Heart right ventricle (tissue), 16 donors: Measurements from ENCODE around the gene IL18R1. TPM values are rescaled to one million over a fixed set of nuclear protein-coding genes. Genes with fewer than 3 reads are reported as not detected.
A peak's percentile ranks its signal among the peaks of the same experiment; 100 is the strongest.

Experiments
- ATAC-seq, 8 donors: fragments of 200-7000 bp; cut with Tn5 transposase; one replicate each; pipeline ENCODE4 v1.9.1; 2020; ENCODE audit warnings: mild to moderate bottlenecking in 8 of 8, moderate library complexity in 8 of 8, moderate number of reproducible peaks in 1 of 8
- DNase-seq, 2 donors: peaks; one replicate each; pipeline ENCODE4 v3.0.0-alpha.2; 2020
- H3K27ac ChIP-seq, 10 donors: fragments of 200-600 bp; sonication (generic) in 2 of 10; one replicate each; pipeline versions ENCODE4 v1.5.0 to v1.8.0; 2020 to 2022; ENCODE audit warnings: mild to moderate bottlenecking in 3 of 10
- H3K27me3 ChIP-seq, 7 donors: fragments of 200-600 bp; one replicate each; pipeline ENCODE4 v1.8.0; 2021 to 2022; ENCODE audit warnings: mild to moderate bottlenecking in 2 of 7
- H3K36me3 ChIP-seq, 9 donors: fragments of 200-600 bp; sonication (generic) in 1 of 9; one replicate each; pipeline versions ENCODE4 v1.5.0 to v1.8.0; 2020 to 2022; ENCODE audit warnings: mild to moderate bottlenecking in 2 of 9
- H3K4me1 ChIP-seq, 9 donors: fragments of 200-600 bp; sonication (generic) in 1 of 9; one replicate each; pipeline versions ENCODE4 v1.5.0 to v1.8.0; 2020 to 2022; ENCODE audit warnings: mild to moderate bottlenecking in 4 of 9
- H3K4me3 ChIP-seq, 10 donors: fragments of 200-600 bp; sonication (generic) in 2 of 10; one replicate each; pipeline versions ENCODE4 v1.5.0 to v1.8.0; 2020 to 2022; ENCODE audit warnings: mild to moderate bottlenecking in 7 of 10, moderate library complexity in 2 of 10
- H3K9me3 ChIP-seq, 11 donors: fragments of 200-600 bp in 10 of 11; sonication (generic) in 2 of 11; one replicate each; pipeline versions ENCODE4 v1.5.0 to v1.8.0; 2013 to 2022; ENCODE audit warnings: mild to moderate bottlenecking in 2 of 11, control low read depth in 1 of 11, moderate library complexity in 1 of 11
- CTCF ChIP-seq, 9 donors: fragments of 200-600 bp; sonication (generic) in 2 of 9; IDR thresholded peaks; one replicate each; pipeline versions ENCODE4 v1.5.0 to v1.8.0; 2021 to 2022; ENCODE audit warnings: antibody characterized with exemption in 9 of 9, mild to moderate bottlenecking in 5 of 9, moderate library complexity in 1 of 9
- WGBS, 2 donors: extraction: QIAGEN DNeasy Blood & Tissue Kit; methylation state at CpG; one replicate each; pipeline ENCODE4 v1.1.7; 2013; ENCODE audit warnings: inconsistent platforms in 1 of 2; 5-methylcytosine and 5-hydroxymethylcytosine counted together
- intact Hi-C, 10 donors: fragments of 100-400 bp; cut with DNase I; formaldehyde crosslinking; loops; one replicate each; pipeline versions ENCODE4 v1.11.1 to v1.14.2; 2022
- polyA plus RNA-seq, 2 donors: library from polyadenylated mRNA; stranded (reverse); fragments of 200-250 nt; gene quantifications; one replicate each; pipeline ENCODE4 v1.2.3, GENCODE V29; 2013
- total RNA-seq, 10 donors: library from RNA; stranded (reverse); fragmentation: NEBNext Ultra II Directional in 3 of 10; extraction: Animal tissue kit (Norgen Biotek cat#: 25700) in 3 of 10; gene quantifications; one replicate each; pipeline versions ENCODE4 v1.2.1 to v1.2.4, GENCODE V29; 2021 to 2023
- donor health status: Arrhythmogenic right ventricular cardiomyopathy.
- donor health status: ischemic (EF 13 %, LVEDD 7.1; RV severe dilation, severe dysfunction).
- donor health status: healthy with polysubstance abuse.
- donor health status: DM: no; HTN: yes; CAD: no.
- donor health status: DM: no; HTN: no; CAD: no.
- donor health status: ischemic (EF 25% LVEDD 6.9; RV normal size, moderate dysfunction).
- donor health status: ischemic (EF 25% LVEDD 5.7; RV mildly dilated, moderate dysfunction).
- donor health status: healthy.
- donor health status: DM: yes; HTN: yes; CAD: no.
- donor health status: Ischemic cardiomyopathy.
- donor health status: ischemic (EF 35%, LVEDD 5.7; RV mildly dilated, moderate dysfunction).
- donor health status: nonischemic (EF 11% LVEDD 7.7; RV severe dilation, severe dysfunction).
- donor health status: DM: yes; HTN: yes; CAD: no.
- donor health status: PGD.
- donor health status: ischemic (EF 29% LVEDD 5.4; RV normal size, mild dysfunction).
- donor health status: nonischemic (EF 23%, LVEDD 6.1; RV moderate dilation, normal function).

The IL18R1 gene
- total and polyA plus RNA-seq, 12 donors: 0.06 to 4.9 (median 1.2) TPM

GRCh38 chr2:102344397-102344796 is 11.2 kb upstream of the IL18R1 start:
- TF ChIP-seq CTCF (IDR thresholded peaks at IDR 0.05): no peak
- no peak overlapping the region for H3K27ac ChIP-seq
- peaks cover 0 to 4% (median 0%) of the 10 kb centered on the region in 9 donors for H3K4me1 ChIP-seq
- H3K9me3 ChIP-seq: no peaks in the 10 kb centered on the region
- H3K4me3 ChIP-seq: no peak overlapping the region
- no peaks in the 10 kb centered on the region for H3K36me3 ChIP-seq
- DNase-seq (no peak), ATAC-seq (no peak)
- intact Hi-C loops: loop anchor here in 2 of 10 donors (5.0 to 10.0 kb wide), 2 partner anchors 92 to 330 kb away; no protein-coding TSS in a partner anchor
- H3K27me3 ChIP-seq: peaks cover 0 to 11% (median 0%) of the 10 kb centered on the region in 7 donors
- WGBS, 2 donors: 93 to 94% methylated on average over 3 of the region's 3 CpGs

- WGBS, 2 donors: 75 to 77% methylated on average over 4 of the region's 4 CpGs
- Histone ChIP-seq H3K27ac (no peak overlapping the region), H3K27me3 (peaks cover 0 to 11% (median 0%) of the 10 kb centered on the region in 7 donors), H3K36me3 (no peaks in the 10 kb centered on the region), H3K9me3 (no peaks in the 10 kb centered on the region), H3K4me3 (no peak overlapping the region), H3K4me1 (peaks cover 0 to 4% (median 0%) of the 10 kb centered on the region in 9 donors)
- TF ChIP-seq CTCF (IDR thresholded peaks at IDR 0.05): no peak
- intact Hi-C loops: loop anchor here in 1 of 10 donors (5.0 to 10.0 kb wide), 2 partner anchors 98 to 331 kb away; no protein-coding TSS in a partner anchor
- ATAC-seq (no peak), DNase-seq (no peak)
Measured at GRCh38 chr2:102345329-102345920, 10.2 kb upstream of the IL18R1 start.

GRCh38 chr2:102346381-102347130 is 9.0 kb upstream of the IL18R1 start:
- H3K27me3 ChIP-seq: peaks cover 0 to 10% (median 0%) of the 10 kb centered on the region in 7 donors
- no peak overlapping the region for H3K4me3 ChIP-seq
- H3K9me3 ChIP-seq: no peaks in the 10 kb centered on the region
- ATAC-seq (no peak), DNase-seq (no peak)
- intact Hi-C loops: loop anchor here in 1 of 10 donors (5.0 to 10.0 kb wide), 2 partner anchors 99 to 332 kb away; no protein-coding TSS in a partner anchor
- peaks cover 0 to 4% (median 0%) of the 10 kb centered on the region in 9 donors for H3K4me1 ChIP-seq
- TF ChIP-seq CTCF (IDR thresholded peaks at IDR 0.05): no peak
- WGBS, 2 donors: 83 to 86% methylated on average over 7 of the region's 7 CpGs
- no peak overlapping the region for H3K27ac ChIP-seq
- no peaks in the 10 kb centered on the region for H3K36me3 ChIP-seq

- H3K27me3 ChIP-seq: peaks cover 0 to 4% (median 0%) of the 10 kb centered on the region in 7 donors
- H3K9me3 ChIP-seq: no peaks in the 10 kb centered on the region
- 36 to 37% methylated on average over 1 of the region's 1 CpG for WGBS, 2 donors
- peaks cover 0 to 5% (median 3%) of the 10 kb centered on the region in 9 donors for H3K4me1 ChIP-seq
- H3K4me3 ChIP-seq: no peak overlapping the region
- no peak overlapping the region for H3K27ac ChIP-seq
- H3K36me3 ChIP-seq: no peaks in the 10 kb centered on the region
- no peak for TF ChIP-seq CTCF (IDR thresholded peaks at IDR 0.05)
- ATAC-seq (peak in 1 of 8 donors; percentile 39), DNase-seq (no peak)
- intact Hi-C loops: loop anchor here in 9 of 10 donors (10.0 kb wide), 7 partner anchors 95 to 465 kb away; no protein-coding TSS in a partner anchor
Measured at GRCh38 chr2:102350137-102350793, 5.3 kb upstream of the IL18R1 start.
